SK-N-SH treated with all-trans-retinoic acid at 6 μM for 48 hours (cell line): ENCODE measurements around the gene OTOL1.

Source experiments
- ATAC-seq: fragments of 200-7000 bp; cut with Tn5 transposase; 3 replicates; pipeline ENCODE4 v1.9.1; 2020; ENCODE audit warnings: mild to moderate bottlenecking, moderate library complexity
- ARNTL ChIP-seq: fragments of 450-650 bp; formaldehyde crosslinking; IDR thresholded peaks from 2 replicates; pipeline ENCODE4 v1.5.0; 2020; ENCODE audit warnings: low read depth, mild to moderate bottlenecking, moderate library complexity, borderline replicate concordance
- BACH2 ChIP-seq: fragments of 250-450 bp; sonication (Bioruptor Pico); IDR thresholded peaks from 2 replicates; pipeline ENCODE4 v1.9.0; 2021; ENCODE audit warnings: mild to moderate bottlenecking, borderline replicate concordance
- CSRNP3 ChIP-seq: fragments of 250-450 bp; sonication (Bioruptor Pico); IDR thresholded peaks from 2 replicates; pipeline ENCODE4 v1.5.1; 2021; ENCODE audit warnings: mild to moderate bottlenecking, moderate library complexity
- ESRRG ChIP-seq: fragments of 250-450 bp; sonication (Bioruptor Pico); IDR thresholded peaks from 2 replicates; pipeline ENCODE4 v1.6.1; 2021; ENCODE audit warnings: mild to moderate bottlenecking
- GLIS3 ChIP-seq: fragments of 250-450 bp; sonication (Bioruptor Pico); IDR thresholded peaks from 2 replicates; pipeline ENCODE4 v1.5.0; 2020; ENCODE audit warnings: mild to moderate bottlenecking, moderate library complexity
- ISL1 ChIP-seq: fragments of 250-450 bp; sonication (Bioruptor Pico); IDR thresholded peaks from 2 replicates; pipeline ENCODE4 v2.1.2; 2022; ENCODE audit warnings: mild to moderate bottlenecking, moderate library complexity
- PATZ1 ChIP-seq: fragments of 250-450 bp; sonication (Bioruptor Pico); IDR thresholded peaks from 2 replicates; pipeline ENCODE4 v1.8.0; 2020; ENCODE audit warnings: mild to moderate bottlenecking, moderate library complexity, borderline replicate concordance
- POU6F1 ChIP-seq: fragments of 250-450 bp; sonication (Bioruptor Pico); IDR thresholded peaks from 2 replicates; pipeline ENCODE4 v1.8.0; 2021; ENCODE audit warnings: low read depth, mild to moderate bottlenecking, moderate library complexity, borderline replicate concordance
- PPARA ChIP-seq: fragments of 250-450 bp; sonication (Bioruptor Pico); IDR thresholded peaks from 2 replicates; pipeline ENCODE4 v1.5.0; 2020; ENCODE audit warnings: mild to moderate bottlenecking, borderline replicate concordance
- RARB ChIP-seq: fragments of 250-450 bp; sonication (Bioruptor Pico); IDR thresholded peaks from 2 replicates; pipeline ENCODE4 v1.8.0; 2021; ENCODE audit warnings: mild to moderate bottlenecking, moderate library complexity
- SNAI2 ChIP-seq: fragments of 250-450 bp; sonication (Bioruptor Pico); IDR thresholded peaks from 2 replicates; pipeline ENCODE4 v1.5.0; 2020; ENCODE audit warnings: mild to moderate bottlenecking, moderate library complexity
- TCF4 ChIP-seq: fragments of 250-450 bp; sonication (Bioruptor Pico); IDR thresholded peaks from 2 replicates; pipeline ENCODE4 v1.8.0; 2021; ENCODE audit warnings: mild to moderate bottlenecking, moderate library complexity, borderline replicate concordance
- ZFP30 ChIP-seq: fragments of 450-650 bp; formaldehyde crosslinking; IDR thresholded peaks from 2 replicates; pipeline ENCODE4 v1.5.0; 2022; ENCODE audit warnings: mild to moderate bottlenecking, moderate library complexity
- ZNF565 ChIP-seq: fragments of 450-650 bp; formaldehyde crosslinking; conservative IDR thresholded peaks from 2 replicates; pipeline ENCODE4 v1.5.0; 2020; ENCODE audit warnings: low read depth, mild to moderate bottlenecking, moderate library complexity
- ZNF70 ChIP-seq: fragments of 450-650 bp; formaldehyde crosslinking; IDR thresholded peaks from 2 replicates; pipeline ENCODE4 v1.5.0; 2020; ENCODE audit warnings: mild to moderate bottlenecking, moderate library complexity
- ZNF8 ChIP-seq: fragments of 450-650 bp; formaldehyde crosslinking; IDR thresholded peaks from 2 replicates; pipeline ENCODE4 v1.5.0; 2020; ENCODE audit warnings: mild to moderate bottlenecking, moderate library complexity
- TF ChIP-seq, protein P1 (sequence below): fragments of 250-450 bp; sonication (Bioruptor Pico); IDR thresholded peaks from 2 replicates; pipeline ENCODE4 v1.5.0; 2020; ENCODE audit warnings: mild to moderate bottlenecking, moderate library complexity
- TF ChIP-seq, protein P2 (sequence below): fragments of 250-450 bp; sonication (Bioruptor Pico); IDR thresholded peaks from 2 replicates; pipeline ENCODE4 v1.5.1; 2020; ENCODE audit warnings: low read depth, mild to moderate bottlenecking, moderate library complexity

The OTOL1 gene

GRCh38 chr3:161452179-161452578 lies 44.4 kb upstream of the OTOL1 start:
- TF ChIP-seq CSRNP3 (CRISPR knock-in tag): no peak
- TF ChIP-seq PPARA (CRISPR knock-in tag): no peak
- no peak for TF ChIP-seq ZNF565 (CRISPR knock-in tag)
- TF ChIP-seq ESRRG (CRISPR knock-in tag): no peak
- no peak for TF ChIP-seq ARNTL
- TF ChIP-seq POU6F1 (CRISPR knock-in tag): no peak
- TF ChIP-seq ZNF8: no peak
- no peak for TF ChIP-seq PATZ1 (CRISPR knock-in tag)
- TF ChIP-seq ZNF70: no peak
- TF ChIP-seq BACH2 (CRISPR knock-in tag): no peak
- no peak for TF ChIP-seq ISL1 (CRISPR knock-in tag)
- TF ChIP-seq RARB (CRISPR knock-in tag): no peak
- no peak for ATAC-seq

DNA sequence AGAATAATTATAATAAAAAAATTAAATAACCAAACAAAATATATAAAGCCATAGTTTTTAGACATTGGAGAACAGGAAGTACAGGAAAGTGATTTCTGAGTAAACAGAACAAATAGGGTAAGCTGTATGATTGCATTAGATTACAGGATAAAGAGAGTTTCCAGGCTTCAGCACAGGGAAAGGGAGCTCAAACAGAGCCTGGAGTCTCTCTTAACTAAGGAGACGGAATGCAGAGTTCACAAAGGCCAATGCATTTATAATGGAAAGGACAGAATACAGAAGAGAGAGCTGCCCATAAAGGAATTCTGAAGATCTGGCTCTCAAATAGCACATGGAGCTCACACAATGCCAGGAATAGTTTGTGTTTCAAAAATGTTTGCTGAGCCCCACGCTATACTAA lies 42.0 kb upstream of the OTOL1 start:
- TF ChIP-seq, protein P1, sequence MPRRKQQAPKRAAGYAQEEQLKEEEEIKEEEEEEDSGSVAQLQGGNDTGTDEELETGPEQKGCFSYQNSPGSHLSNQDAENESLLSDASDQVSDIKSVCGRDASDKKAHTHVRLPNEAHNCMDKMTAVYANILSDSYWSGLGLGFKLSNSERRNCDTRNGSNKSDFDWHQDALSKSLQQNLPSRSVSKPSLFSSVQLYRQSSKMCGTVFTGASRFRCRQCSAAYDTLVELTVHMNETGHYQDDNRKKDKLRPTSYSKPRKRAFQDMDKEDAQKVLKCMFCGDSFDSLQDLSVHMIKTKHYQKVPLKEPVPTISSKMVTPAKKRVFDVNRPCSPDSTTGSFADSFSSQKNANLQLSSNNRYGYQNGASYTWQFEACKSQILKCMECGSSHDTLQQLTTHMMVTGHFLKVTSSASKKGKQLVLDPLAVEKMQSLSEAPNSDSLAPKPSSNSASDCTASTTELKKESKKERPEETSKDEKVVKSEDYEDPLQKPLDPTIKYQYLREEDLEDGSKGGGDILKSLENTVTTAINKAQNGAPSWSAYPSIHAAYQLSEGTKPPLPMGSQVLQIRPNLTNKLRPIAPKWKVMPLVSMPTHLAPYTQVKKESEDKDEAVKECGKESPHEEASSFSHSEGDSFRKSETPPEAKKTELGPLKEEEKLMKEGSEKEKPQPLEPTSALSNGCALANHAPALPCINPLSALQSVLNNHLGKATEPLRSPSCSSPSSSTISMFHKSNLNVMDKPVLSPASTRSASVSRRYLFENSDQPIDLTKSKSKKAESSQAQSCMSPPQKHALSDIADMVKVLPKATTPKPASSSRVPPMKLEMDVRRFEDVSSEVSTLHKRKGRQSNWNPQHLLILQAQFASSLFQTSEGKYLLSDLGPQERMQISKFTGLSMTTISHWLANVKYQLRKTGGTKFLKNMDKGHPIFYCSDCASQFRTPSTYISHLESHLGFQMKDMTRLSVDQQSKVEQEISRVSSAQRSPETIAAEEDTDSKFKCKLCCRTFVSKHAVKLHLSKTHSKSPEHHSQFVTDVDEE (CRISPR knock-in tag): peak; percentile 47; the same call in 1 of the 2 replicates
- TF ChIP-seq ISL1 (CRISPR knock-in tag) (peak; percentile 74), ZNF70 (peak; percentile 49; the same call in 1 of the 2 replicates), SNAI2 (CRISPR knock-in tag) (no peak), TCF4 (CRISPR knock-in tag) (peak; percentile 59), GLIS3 (no peak), RARB (CRISPR knock-in tag) (no peak), ZFP30 (CRISPR knock-in tag) (peak; percentile 68), PATZ1 (CRISPR knock-in tag) (no peak)
- TF ChIP-seq, all 23 proteins: peak for 5
- ATAC-seq: no peak; the same call in 2 of the 3 replicates

- ATAC-seq: no peak
- TF ChIP-seq RARB (CRISPR knock-in tag): no peak
- no peak for TF ChIP-seq PATZ1 (CRISPR knock-in tag)
- TF ChIP-seq, protein P1 (CRISPR knock-in tag): no peak
- TF ChIP-seq, protein P2, sequence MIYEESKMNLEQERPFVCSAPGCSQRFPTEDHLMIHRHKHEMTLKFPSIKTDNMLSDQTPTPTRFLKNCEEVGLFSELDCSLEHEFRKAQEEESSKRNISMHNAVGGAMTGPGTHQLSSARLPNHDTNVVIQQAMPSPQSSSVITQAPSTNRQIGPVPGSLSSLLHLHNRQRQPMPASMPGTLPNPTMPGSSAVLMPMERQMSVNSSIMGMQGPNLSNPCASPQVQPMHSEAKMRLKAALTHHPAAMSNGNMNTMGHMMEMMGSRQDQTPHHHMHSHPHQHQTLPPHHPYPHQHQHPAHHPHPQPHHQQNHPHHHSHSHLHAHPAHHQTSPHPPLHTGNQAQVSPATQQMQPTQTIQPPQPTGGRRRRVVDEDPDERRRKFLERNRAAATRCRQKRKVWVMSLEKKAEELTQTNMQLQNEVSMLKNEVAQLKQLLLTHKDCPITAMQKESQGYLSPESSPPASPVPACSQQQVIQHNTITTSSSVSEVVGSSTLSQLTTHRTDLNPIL: no peak
- TF ChIP-seq SNAI2 (CRISPR knock-in tag): no peak
- TF ChIP-seq BACH2 (CRISPR knock-in tag): no peak
- TF ChIP-seq, all 23 proteins: peak for 0
Observed at GRCh38 chr3:161455962-161456361, 40.6 kb upstream of the OTOL1 start.
